ENCODE results near the gene DCLK1.

Gene DCLK1

DNA sequence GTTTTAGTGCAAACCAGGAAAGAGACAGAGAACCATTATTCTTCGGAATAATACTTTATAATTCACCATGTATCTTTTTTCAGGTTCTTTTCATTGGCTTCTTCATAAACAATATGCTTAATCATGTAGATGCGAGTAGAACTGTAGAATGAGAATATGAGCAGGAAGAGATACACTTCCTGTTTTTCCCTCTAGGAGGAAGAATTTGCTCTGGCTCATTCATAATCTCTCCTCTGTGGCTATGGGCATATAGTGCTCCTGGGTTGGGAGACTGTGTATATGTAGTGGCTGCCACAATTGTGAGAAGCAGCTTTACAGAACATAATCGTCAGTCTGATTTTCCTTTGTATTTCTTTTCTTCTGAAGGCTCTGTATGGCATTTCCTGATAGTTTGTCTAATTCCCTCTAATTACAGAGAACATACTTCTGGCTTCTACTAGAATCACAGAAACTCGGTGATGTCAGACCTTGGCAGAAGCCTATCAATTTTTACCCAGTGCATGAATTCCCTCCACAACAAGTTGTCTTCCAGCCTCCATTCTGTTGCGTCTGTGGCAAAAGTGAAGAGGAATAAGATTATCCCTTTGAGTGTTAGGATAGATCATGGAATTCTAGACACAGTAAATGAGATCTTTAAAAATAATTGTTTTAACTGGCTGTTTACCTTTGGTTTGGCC, 2.9 kb upstream of the DCLK1 start:
- peak in 1 of 2 donors; percentile 19 for DNase-seq (ENCODE audit: low read depth in 2 of 2)
- H3K4me3 ChIP-seq (replicated peaks in 1 of 2; ENCODE audit: low read depth in 2 of 2, low read length in 2 of 2): no peak overlapping the region
- TF ChIP-seq, protein P1, sequence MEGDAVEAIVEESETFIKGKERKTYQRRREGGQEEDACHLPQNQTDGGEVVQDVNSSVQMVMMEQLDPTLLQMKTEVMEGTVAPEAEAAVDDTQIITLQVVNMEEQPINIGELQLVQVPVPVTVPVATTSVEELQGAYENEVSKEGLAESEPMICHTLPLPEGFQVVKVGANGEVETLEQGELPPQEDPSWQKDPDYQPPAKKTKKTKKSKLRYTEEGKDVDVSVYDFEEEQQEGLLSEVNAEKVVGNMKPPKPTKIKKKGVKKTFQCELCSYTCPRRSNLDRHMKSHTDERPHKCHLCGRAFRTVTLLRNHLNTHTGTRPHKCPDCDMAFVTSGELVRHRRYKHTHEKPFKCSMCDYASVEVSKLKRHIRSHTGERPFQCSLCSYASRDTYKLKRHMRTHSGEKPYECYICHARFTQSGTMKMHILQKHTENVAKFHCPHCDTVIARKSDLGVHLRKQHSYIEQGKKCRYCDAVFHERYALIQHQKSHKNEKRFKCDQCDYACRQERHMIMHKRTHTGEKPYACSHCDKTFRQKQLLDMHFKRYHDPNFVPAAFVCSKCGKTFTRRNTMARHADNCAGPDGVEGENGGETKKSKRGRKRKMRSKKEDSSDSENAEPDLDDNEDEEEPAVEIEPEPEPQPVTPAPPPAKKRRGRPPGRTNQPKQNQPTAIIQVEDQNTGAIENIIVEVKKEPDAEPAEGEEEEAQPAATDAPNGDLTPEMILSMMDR (IDR thresholded peaks at IDR 0.05; ENCODE audit: low read depth, low read length): peak; percentile 21

DNA sequence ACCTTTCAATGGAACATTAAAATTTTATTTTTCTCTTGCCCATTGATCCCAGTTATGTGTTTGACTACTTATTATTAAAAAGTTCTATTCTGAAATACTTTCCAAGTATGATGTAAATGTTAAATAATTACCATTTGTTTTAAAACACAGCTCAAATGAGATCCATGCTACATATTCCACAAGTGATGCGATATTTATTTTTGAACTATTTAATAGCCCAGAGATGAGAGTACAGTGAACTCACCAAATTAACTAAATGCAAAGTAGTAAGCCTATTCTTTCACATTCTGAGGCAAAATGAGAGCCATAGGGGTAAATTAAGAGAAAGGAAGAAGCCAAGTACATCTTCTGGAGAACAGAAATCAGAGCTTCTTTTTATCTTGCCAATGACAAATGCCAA, 1.2 kb upstream of the DCLK1 start:
- no peak for DNase-seq (ENCODE audit: low read depth in 2 of 2)
- TF ChIP-seq, protein P1 (IDR thresholded peaks at IDR 0.05; ENCODE audit: low read depth, low read length): no peak
- H3K4me3 ChIP-seq (replicated peaks in 1 of 2; ENCODE audit: low read depth in 2 of 2, low read length in 2 of 2): no peak overlapping the region

DNA sequence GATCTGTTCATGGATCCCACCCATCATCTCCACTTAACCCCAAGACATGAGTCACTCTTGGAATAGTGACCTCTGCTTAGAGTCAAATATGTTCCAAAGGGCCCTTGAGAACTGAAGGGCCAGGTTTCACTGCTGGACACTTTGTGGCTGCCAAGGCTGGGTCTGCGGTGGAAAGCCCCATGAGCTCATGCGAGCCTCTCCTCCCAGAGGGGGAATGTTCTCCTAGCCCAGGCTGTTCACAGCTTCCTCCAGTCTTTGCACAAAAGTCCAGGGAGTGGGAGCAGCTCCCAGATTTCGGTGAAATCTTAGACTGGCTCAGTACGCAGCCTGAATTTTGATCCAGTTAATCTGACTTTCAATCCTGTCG, 732 bp upstream of the DCLK1 start:
- TF ChIP-seq, protein P1 (IDR thresholded peaks at IDR 0.05; ENCODE audit: low read depth, low read length): no peak
- no peak overlapping the region for H3K4me3 ChIP-seq (replicated peaks in 1 of 2; ENCODE audit: low read depth in 2 of 2, low read length in 2 of 2)
- peak; percentile 51 to 54 for DNase-seq (ENCODE audit: low read depth in 2 of 2)

DNA sequence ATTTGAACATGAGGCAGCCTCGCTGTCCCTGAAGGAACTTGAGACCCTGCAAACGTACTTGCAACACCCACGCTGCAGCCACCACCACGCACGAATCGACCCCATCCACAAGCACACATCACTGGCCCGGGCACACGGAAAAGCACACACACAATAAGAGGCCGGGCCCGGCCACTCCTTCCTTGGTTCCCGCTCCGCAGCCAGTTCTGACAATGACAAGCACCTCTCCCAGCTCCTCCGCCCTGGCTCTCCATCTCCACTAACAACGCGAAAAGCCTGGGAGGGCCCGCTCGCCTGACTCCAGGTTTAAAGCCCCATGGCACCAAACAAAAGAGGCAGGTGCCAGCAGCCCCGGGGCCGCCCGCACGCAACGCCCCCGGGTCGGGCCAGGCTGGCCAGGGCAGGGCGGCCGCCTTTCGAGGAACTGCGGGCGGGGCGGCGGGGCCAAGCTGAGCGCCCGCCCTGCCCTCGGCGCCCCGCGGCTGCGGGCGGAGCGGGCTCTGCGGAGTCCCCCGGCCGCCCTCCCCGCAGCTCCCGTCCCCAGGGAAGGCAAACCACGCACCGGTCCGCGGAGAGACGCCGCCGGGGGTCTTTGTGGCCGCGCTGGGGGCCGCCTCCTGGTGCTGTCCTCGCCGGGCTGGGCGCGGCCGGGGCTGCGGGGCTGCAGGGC, 495 bp downstream of the DCLK1 start:
- TF ChIP-seq, protein P1 (IDR thresholded peaks at IDR 0.05; ENCODE audit: low read depth, low read length): no peak
- peak; percentile 15 to 20 for DNase-seq (ENCODE audit: low read depth in 2 of 2)
- H3K4me3 ChIP-seq (replicated peaks in 1 of 2; ENCODE audit: low read depth in 2 of 2, low read length in 2 of 2): peak overlapping the region; percentile 43 to 54

DNA sequence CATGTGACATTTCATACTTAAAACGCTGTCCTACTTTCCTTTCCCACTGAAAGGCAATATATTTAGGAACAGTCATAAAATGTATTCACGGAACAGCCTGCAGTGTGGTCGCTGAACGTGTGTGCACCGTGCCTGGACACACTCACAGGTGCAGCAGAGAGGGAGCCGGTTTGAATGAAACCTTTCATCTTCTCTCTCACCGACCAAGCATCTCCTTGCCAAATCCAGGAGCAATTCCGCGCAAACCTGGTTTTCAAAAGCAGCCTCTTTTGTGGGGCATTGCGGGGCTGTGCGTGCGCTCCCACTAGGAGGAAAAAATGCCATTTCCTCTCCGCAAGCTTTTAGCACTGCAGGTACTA, 1.0 kb downstream of the DCLK1 start:
- H3K4me3 ChIP-seq (replicated peaks in 1 of 2; ENCODE audit: low read depth in 2 of 2, low read length in 2 of 2): peak overlapping the region; percentile 42 to 54
- no peak for DNase-seq (ENCODE audit: low read depth in 2 of 2)
- TF ChIP-seq, protein P1 (IDR thresholded peaks at IDR 0.05; ENCODE audit: low read depth, low read length): no peak

DNA sequence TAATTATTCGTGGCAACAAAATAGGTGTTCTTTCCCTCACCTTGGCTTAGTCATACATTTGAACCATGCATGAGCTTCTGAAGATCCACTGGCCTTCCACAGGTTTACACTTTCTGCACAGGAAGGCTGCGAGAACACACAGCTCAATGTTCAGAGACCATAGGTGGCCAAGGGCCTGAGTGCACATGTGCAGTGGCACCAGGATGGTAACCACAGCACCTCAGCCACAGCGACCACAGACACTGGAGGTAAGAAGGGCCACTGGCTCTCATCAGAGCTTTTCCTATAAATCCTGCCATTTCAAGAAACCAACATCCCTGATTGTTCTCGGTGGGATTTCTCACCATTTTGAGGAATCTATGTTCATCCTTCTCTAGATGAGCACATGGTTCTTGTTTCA, 1.6 kb downstream of the DCLK1 start:
- TF ChIP-seq, protein P1 (IDR thresholded peaks at IDR 0.05; ENCODE audit: low read depth, low read length): no peak
- H3K4me3 ChIP-seq (replicated peaks in 1 of 2; ENCODE audit: low read depth in 2 of 2, low read length in 2 of 2): no peak overlapping the region
- no peak for DNase-seq (ENCODE audit: low read depth in 2 of 2)
